Inflammatory macrophage treated with lipopolysaccharide for 4 hours (primary cell): ENCODE results near the gene IGHMBP2.
"Not testable (repeated sequence)": the region's sequence is repeated elsewhere in the genome, so short reads cannot be mapped to it uniquely, and the experiment has no call there.

ENCODE experiments used
- DNase-seq: peaks from one replicate; pipeline ENCODE4 v3.0.0-alpha.2; 2020

IGHMBP2 gene

DNA sequence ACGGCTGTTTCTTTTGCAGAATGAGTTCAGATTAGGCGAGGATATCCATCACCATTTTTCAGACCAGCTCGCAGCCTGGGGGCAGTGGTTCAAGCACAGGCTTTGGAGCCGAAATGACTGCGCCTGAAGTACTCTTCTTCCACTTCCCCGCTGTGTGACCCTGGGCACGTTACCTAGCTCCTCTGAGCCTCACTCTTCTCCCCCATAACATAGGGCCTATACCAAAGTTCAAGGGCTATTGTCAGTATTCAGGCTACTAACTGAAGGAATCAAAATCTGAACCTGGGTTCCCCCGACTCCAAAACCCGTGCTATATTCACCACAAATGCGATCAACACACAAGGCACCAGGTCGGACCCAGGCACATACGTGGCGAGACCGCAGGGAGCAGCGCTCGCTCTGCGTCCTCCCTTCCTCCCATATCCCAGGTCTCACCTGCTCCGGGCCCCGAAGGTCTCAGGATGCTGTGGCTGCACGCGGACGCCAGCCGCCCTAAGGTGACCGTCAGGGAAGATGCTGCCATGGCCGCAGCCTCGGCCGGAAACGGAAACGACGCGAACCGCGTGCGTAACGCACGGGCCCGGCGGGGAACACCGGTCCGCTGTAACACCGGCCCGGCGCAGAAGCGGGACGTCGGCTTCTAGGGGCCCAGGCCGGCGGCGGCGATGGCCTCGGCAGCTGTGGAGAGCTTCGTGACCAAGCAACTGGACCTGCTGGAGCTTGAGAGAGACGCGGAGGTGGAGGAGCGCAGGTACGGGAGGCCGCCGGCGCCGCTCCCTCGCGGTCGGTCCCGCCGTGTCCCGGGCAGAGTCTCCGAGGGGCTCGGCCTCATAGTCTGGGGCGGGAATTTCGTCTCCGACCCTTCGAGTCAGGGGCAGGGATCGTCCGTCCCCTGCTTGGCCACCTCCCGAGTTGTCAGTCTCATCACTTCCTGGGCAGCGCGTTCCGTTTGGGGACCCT is at the start of gene IGHMBP2, which contains the start of gene MRPL21:
IGHMBP2 (plus strand) TSS at position 604 of the 960 bp plus-strand sequence; CDS start at position 666, 62 bp downstream.
MRPL21 (minus strand) TSS at position 545 of the 960 bp plus-strand sequence; CDS start at position 523, 22 bp downstream.
- peak; percentile 88 for DNase-seq

DNA sequence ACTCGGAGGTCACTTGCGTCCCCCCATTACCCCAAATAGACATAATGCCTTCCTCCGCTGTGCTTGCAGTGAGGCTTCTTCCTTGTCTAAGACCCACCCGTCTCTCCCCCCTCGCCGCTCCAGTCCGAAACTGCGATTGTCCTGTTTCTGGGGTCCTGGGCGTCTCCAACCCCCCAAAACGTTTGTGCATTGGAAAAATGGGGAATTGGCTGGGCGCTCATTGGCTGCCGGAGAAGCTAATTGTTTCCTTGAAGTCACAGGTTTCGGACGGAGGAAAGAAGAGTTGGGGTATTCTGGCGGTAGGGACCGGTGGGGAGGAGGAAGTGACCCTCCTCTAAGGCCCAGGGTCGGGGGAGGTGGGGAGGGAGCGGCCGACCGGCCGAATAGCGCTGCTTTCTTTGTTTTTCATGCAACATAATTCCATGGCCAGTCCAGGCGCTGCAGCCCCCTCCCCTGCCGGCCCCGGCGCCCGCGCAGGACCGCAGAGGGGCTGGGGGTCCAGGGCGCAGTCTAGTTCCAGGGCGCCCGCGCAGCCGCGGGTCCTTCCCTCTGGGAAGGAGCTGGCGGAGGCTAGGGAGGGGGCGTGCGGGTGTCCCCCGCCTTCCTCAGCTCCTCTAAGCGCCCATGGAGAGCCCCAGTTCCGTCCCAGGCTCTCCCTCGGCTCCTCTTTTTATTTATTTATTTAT is 49.3 kb upstream of the IGHMBP2 start:
- no peak for DNase-seq

DNA sequence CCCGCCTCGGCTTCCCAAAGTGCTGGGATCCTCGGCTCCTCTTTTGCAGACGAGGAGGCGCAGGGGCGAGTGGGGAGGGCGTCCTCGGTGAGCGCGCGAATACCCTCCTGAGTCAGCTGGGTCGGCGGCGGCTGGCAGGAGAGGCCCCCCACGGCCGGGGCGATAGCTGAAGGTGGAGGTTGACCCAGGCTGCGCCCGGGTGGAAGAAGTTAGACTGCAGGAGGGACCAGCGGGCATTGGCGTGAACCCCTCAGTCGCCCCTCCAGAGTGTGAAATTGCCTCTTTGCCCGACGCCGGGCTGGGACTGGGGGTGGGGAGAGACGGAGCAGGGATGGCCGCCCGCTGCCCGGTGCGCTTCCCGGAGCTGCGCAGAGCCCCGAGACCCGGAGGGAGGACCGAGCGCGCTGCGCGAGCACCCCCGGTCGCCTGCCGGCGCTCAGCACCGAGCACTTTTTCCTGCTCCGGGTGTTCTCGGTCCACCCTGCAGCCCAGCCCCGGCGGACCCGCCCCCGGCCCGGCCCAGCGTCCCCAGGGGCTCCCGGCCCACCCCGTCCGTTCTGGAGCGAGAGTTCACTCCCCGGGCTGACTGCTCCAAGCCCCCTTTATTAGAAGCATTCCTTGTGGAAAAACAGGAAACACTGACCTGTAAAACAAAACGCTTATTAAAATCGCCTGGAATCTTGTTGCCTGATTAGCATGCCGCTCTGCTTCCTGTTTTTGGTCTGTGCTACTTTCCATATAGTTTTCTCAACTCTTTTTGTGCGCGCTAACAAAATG is 48.3 kb upstream of the IGHMBP2 start:
- peak; percentile 53 for DNase-seq

DNA sequence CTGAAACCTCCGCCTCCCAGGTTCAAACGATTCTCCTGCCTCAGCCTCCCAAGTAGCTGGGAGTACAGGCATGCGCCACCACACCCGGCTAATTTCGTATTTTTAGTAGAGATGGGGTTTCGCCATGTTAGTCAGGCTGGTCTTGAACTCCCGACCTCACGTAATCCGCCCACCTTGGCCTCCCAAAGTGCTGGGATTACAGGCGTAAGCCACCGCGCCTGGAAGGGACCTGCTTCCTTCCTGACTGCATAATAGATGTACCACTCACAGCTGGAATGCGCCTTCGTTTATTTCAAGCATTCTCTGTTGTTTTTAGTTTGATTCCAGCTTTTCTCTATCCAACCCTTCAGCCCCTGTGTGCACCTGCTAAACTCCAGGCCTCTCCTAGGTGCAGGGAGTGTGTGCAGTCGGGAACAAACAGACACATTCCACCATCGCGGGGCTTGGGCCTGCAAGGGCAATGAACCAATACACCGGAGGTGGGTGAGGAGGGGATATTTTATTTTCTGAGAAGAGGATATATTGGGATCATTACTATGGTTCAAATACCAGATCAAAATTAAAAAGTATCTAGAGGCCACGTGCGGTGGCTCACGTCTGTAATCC is 47.2 kb upstream of the IGHMBP2 start:
- DNase-seq, result not testable (repeated sequence)

DNA sequence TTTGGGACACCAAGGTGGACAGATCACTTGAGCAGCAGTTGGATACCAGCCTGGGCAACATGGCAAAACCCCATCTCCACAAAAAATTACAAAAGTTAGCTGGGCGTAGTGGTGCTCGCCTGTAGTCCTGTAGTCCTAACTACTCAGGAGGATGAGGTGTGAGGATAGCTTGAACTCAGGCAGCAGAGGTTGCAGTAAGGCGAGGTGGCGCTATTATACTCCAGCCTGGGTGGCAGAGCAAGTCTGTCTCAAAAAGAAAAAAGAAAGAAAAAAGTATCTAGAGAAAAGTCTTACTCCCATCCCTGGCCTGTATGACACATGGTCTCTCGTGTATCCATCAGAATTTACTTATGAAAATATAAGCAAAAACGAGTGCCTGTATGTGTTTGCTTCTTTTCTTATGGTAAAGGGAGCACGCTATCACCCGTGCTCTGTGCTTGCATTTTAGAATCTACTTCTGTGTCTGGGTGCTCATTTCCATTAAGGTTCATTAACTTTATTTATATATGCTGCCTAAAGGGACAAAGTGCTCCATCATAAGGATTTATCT is 46.6 kb upstream of the IGHMBP2 start:
- no peak for DNase-seq

DNA sequence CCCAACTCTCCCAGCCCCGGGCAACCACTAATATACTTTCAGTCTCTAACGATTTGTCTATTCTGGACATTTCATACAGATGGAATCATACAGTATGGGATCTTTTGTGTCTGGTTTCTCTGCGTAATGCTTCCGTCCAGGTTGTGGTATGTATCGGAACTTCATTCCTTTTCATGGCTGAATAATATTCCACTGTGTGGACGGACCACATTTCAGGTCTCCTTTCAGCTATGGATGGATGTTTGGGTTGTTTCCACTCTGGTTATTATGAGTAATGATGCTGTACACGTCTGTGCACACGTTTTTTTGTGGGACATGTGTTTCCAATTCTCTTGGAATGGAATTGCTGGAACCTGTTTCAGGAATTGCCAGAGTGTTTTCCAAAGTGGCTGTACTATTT is 44.6 kb upstream of the IGHMBP2 start:
- DNase-seq, result no peak

DNA sequence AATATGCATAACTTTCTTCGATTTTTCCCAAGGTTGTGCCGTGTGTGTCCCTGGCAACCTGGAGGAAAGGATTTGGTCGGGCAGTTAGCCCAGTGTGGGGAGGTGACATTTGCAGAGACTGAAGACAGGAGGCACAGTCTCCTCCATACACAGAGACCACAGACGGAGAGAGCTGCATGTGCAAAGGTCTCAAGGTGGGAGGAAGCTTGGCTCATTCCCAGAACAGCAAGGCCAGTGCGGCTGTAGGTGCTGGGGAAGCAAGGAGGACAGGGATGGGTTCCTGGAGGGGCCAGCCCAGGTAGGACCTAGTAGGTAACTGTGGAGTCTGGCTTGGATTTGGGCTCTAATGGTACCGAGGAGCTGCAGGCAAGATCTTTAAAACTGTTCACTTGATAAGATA is 41.3 kb upstream of the IGHMBP2 start:
- no peak for DNase-seq

DNA sequence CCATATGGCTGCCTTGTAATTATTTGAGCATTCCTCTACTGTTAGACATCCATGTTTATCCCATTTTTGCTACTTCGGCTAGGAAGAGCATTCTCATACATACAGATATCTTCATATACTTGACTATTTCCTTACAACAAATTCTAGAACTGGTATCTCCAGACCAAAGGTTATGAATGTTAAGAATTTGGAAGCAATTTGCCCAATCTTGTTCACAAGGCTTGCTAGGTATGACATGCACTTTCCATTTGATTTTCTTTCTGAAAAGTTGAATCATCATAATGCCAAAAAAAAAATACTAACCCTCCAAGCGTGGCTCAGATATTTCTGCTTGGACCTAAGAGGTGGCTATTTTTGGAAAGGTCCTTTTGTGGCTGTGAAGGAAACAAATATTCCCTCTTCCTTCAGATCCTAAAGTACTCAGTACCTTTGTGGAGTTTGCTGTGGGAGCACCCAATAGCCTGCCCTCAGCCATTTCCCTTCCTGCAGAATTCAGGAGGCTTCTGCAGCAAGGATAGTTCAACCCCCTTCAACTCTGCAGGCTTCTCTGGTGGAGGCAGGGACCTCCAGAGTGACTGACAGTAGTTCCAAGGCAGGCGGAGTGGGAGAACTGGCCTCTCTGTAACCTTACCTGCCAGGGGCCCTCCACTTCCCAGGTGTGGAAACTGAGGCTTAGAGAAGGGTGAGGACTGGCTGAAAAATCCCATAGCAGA is 40.0 kb upstream of the IGHMBP2 start:
- no peak for DNase-seq

DNA sequence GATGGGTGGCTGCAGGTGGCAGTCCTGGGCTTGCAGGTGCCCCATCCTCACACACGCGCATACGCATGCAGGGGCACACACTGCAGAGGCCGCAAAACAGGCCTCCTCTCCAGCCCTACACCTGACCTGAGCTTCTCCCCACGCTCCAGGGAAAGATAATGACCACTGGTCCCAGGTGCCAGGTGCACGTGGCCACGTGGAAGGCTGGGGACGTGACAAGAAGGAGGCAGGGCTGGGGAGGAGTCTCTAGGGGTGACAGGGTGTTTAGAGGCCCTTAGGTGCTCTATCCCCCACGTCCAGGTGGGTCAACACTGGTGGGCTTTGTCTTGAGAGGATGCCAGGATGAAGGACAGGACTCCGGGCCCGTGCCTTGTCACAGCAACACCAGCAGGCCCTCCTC is 38.5 kb upstream of the IGHMBP2 start:
- no peak for DNase-seq

DNA sequence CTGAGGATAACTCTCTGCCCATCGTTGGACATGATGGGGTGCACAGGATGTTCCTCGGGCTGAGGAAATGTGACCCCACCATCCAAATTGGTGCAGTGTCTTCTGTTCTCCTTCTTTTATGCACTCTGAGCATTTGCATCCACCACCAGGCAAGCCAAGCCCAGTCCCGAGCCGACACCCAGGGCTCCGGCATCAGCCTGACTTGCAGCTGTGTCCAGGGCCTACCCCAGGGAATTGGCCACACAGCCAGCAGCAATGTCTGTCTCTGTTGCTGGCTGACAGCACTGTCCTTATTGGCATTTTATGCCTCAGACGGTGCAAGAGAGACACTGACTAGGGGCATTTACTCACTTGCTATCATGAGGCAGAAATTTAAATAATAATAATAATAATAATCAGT is 36.6 kb upstream of the IGHMBP2 start:
- no peak for DNase-seq

DNA sequence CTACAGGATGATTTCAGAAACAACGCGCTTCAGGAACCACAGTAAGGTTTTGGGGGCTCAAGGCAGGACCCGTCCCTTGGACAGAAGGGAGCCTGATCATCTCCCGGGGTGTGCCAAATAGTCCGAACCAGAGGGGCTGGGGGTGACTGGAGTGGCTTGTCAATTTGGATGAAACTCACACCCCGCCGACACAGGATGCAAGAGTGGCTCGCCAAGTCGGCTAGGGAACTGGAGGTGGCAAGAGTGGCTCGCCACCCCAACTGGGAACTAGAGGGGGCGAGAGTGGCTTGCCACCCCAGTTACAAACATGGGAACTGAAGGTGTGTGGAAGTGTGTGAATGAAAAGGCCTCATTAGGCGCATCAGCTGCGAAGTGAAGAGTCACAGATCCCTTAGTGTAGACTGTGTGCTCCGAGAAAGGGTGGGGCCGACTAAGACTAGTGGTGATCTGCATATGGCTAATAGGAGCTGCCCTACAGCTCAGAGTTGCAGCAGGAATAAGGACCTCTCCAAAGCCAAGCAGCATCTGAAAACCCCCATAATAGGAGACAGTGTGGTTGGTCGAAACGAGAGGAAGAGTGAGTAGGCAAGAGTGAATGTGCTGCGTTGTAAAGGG is 35.4 kb upstream of the IGHMBP2 start:
- DNase-seq, result no peak

DNA sequence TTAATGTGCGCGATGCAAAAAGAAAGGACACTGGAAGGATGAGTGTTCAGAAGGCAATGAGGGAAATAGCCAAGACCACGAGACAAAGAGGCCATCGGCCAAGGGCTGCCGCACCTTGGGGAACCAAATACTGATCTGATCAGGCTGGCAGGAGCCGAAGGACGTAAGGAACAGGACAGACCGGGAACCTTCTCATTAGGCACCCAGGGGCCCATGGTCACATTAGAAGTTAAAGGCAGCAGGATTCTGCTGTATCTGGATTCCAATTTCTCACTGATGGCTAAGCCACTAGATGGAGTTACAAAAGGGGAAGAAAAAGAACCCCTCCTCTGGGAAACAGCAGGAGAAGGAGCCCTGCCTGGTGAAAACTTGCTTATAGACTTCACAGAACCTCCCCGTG is 33.2 kb upstream of the IGHMBP2 start:
- DNase-seq, result peak; percentile 12

DNA sequence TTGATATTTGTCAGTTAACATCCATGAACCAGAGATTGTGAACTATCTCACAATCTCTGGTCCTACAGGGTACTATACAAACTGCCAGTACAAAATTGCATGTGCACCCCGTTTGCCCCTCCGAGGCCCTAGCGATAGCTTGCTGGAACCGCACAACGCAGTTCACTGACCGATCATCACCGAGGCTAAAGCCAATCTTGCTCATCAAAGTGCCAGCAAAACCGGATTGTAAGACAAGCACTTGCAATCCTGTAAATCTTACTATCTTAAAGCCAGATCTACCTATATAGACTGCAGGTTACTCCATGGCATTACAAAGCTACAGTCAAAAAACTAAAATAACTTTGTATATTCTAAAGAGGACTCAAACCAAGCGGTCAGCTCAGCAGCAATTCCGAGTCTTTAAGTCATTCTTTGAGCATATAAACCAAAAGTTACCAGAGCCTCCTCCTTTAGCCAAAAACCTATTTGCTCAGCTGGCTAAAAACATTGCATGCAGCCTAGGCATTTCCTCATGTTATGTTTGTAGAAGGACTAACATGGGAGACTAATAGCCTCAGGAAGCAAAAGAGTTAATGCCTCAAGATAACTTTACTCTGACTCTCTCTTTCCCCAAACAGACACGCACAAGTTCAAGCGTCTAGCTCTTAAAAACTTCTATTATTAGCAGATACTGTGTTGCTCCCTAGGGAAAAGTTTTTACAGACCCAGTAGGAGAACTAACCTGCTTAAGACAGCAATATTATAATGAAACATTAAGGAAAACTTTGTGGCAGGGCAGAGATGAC is 31.3 kb upstream of the IGHMBP2 start:
- DNase-seq, result no peak

DNA sequence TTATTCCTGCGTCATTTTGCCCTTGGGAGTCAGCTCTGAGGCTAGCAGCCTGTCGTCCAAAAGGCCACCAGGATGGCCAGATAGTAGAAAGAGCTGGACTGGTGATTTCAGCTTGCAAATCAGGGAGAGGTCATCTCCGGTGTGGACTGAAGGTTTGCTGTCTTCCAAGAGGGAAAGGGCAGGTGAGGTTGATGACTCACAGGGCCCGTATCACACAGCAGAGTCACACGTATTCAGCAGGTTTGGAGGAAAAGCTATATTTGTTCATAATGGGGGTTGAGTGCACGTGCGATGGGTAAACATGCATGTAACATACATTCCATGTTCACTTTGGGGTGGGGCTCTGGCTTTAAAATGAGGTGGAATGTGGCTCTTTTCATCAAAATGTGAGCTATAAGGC is 25.7 kb upstream of the IGHMBP2 start:
- DNase-seq, result no peak

DNA sequence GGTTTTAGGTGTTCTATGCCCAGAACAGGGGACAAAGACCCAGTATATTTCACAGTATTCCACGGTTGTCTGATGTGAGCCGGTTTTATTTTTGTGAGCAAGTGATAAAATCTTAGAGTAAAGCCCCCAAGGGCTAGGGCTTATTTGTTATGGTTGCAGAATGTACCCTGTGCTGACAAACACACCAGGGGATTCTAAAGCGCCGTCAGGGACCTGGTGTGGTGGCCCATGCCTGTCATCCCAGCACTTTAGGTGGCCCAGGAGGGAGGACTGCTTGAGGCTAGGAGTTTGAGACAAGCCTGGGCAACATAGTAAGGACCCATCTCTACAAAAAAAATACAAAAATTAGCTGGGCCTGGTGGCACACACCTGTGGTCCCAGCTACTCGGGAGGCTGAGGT is 22.8 kb upstream of the IGHMBP2 start:
- DNase-seq, result no peak

DNA sequence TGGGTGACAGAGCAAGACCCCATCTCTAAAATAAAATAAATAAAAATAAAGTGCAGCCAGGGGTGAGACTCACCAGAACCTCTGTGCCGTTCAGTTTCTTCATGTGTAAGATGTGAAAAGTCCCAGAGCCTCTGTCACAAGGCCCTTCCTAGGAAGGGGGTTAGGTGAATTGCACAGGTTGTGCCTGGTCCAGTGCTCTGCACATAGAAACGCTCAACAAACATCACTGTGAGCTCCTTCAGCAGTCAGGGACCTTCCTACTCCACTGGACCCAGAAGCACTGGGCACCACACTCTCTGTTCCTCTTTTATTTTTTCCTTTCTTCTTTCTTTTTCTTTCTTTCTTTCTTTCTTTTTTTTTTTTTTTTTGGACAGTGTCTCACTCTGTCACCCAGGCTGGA is 22.4 kb upstream of the IGHMBP2 start:
- no peak for DNase-seq

DNA sequence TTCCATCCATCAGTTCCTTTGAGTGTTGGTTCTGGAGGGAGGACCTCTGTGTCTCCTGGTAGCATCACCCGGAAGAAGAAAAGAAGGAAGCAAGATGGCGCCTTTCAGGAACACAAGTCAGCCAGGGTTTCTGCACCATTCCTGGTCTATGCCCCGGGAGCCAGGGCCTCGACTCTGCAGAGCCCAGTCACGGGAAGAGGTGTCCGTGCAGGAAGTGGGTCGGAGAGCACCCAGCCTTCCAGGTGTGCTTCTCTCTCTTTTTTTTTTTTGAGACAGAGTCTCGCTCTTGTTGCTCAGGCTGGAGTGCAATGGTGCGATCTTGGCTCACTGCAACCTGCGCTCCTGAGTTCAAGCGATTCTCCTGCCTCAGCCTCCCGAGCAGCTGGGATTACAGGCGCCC is 21.3 kb upstream of the IGHMBP2 start:
- DNase-seq, result no peak

DNA sequence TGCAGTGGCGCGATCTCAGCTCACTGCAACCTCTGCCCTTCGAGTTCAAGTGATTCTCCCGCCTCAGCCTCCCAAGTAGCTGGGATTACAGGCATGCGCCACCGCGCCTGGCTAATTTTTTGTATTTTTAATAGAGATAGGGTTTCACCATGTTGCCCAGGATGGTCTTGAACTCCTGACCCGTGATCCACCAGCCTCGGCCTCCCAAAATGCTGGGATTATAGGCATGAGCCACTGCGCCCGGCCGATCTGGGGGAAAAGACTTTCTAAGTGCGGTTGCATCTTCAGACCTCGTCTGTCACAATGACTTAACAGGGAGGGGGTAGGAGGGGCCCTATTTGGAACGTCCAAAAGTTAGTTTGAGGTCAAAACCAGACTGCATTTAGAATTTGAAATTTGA is 18.9 kb upstream of the IGHMBP2 start:
- DNase-seq, result not testable (repeated sequence)

DNA sequence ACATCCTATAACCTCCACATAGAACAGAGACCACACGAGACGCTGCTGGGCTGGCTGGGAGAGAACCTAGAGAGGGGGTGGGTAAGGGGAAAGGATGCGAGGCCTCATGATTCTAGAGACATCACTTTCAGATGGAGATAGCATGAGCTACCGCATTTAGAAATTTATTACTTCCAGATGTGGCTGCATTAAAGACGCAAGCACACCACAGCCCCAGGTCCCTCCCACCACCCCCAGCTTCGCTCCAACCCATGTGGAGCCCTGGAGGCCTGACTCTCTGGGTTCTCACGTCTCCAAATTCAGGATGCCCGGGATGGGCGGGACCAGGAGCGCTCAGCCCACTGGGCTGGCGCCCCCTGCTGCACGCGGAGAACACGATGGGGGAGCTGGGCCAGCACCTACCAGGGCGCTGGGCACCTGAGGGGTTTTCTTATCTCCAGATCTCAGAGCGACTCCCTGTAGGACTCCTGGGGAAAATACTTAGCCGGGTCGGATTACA is 13.7 kb upstream of the IGHMBP2 start:
- DNase-seq, result no peak
